Ramos (cell line): ENCODE data around the gene SALL4.
"Not testable (repeated sequence)": the region's sequence is repeated elsewhere in the genome, so short reads cannot be mapped to it uniquely, and the experiment has no call there.

ENCODE experiments used
- in situ Hi-C: fragments of 300-500 bp; cut with MboI; formaldehyde crosslinking; loops from one replicate; pipeline ENCODE4 v1.14.3; 2022; ENCODE audit warnings: low sequenced_read_pairs; ENCODE audit not compliant: unreplicated experiment

Gene SALL4

GRCh38 chr20:51803148-51803854 lies 980 bp upstream of the SALL4 start:
- in situ Hi-C loops: no loop called here

GRCh38 chr20:51801823-51802123 lies 548 bp downstream of the SALL4 start:
- in situ Hi-C loops: no loop called here

DNA sequence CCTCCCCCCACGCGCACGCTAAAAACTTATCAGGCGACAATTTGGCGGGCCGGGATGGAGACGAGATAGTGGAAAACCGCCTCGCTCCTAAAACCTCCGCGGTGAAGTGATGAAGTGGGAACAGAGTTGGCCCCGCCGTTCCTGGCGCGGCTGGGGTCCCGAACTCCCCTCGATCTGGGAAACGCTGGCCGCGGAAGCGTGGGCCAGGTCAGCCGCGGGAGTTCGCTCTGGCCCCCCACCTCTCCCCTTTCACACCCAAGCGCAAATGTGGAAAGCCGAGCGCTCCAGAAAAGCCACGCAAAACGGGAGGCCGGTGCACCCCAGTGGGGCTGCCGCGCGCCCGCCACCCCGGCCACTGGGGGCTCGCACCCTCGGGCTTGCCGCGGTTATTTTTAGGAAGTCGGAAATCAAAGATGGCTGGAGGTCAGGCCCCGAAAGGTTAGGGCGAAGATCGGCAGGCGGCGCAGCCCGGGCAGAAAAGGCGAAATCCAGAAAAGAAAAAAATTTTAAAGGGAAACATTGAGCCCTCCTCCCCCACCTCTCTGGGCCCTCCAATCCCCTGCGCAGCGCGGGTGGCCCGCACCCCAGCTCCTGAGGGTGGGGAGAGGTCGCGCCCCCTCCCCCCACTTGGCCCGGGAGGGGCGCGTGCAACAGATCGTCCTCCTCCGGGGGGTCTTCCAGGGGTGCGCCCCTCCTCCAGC lies 1.0 kb downstream of the SALL4 start:
- in situ Hi-C loops: no loop called here

DNA sequence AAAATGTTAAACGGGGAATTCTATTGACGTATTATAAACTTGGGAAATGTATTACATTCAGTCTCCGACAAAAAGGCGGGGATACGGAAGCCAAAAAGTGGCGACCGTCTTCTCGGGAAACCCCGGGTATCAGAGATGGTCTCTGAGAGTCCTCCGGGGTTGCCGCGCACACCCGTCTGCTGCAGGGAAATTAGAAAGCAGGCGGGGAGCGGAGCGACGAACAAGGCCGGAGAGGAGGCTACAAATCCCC lies 1.5 kb downstream of the SALL4 start:
- in situ Hi-C loops: no loop called here

DNA sequence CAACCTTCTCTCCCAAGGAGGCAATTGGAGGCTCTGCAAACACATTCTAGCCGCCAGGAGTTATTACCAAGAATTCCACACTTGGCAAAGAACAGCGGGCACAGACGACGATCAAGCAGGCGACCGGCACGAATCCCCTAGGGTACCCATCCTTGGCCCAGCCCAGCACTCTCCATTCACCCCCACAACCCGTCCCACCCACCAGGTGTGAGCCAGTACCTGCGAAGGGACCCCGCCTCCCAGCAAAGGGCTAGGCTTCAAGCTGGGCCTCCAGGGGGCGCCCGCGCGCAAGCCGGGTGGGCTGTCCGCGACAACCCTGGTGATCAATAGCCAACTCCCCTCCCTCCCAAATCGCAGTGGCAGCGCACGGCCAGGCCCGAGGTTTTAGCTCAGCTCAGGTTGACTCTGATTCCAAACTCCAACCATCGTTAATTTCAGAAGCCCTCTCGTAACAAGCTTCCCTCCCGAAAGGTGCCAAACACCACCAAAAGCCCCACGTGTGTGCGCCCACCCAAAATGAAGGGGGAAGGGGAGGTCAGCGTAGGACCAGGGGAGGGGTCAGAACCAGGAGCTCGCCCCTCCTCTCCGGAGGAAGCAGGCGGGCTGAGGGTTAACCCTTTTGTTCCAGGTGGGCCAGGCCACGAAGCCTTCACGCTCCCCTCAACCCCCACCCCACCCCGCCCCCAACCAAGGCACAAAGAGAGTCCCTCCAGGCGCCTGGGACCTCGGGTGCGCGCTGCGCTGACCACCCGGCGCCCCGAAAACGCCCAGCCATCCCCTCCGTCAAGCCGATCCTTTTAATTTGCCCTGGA lies 2.1 kb downstream of the SALL4 start:
- in situ Hi-C loops: no loop called here

- in situ Hi-C loops: no loop called here
Observed at GRCh38 chr20:51799401-51799860, 2.9 kb downstream of the SALL4 start.

- in situ Hi-C loops: no loop called here
Observed at GRCh38 chr20:51797357-51798025, 4.8 kb downstream of the SALL4 start.

DNA sequence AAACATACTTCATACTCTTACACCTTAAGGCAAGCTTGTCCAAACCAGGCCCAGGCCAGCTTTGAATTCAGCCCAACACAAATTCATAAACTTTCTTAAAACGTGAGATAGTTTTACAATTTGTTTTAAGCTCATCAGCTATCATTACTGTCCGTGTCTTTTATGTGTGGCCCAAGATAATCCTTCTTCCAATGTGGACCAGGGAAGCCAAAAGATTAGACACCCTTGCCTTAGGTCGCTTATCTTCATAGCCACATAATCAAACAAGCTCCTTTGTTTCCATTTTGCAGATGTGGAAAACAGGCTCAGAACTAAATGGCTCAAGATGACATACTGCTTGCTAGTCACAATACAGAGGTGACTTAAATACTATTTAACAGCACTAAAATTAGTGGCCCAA lies 6.0 kb downstream of the SALL4 start:
- in situ Hi-C loops: no loop called here

GRCh38 chr20:51792960-51793359 lies 9.4 kb downstream of the SALL4 start:
- in situ Hi-C loops: no loop called here

DNA sequence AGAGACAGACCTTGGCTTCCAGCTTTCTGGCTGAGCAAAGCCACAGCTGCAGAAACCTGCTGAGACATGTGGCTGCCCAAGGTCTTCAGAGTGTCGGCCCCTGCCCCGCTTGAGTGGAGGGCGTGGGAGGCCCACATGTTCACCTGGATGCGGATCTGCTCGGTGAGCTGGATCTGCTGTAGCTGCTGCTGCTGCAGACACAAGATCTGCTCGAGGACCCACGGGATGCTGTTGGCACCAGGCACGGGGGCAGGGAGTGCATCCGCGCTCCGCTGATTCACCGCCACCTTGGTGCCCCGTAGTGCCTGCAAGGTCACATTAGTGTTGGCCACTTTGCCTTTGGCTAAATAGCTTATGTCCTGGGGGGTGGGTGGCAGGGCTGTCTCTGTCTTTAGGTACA lies 10.7 kb downstream of the SALL4 start:
- in situ Hi-C loops: no loop called here

GRCh38 chr20:51790256-51790655 lies 12.1 kb downstream of the SALL4 start:
- in situ Hi-C loops: no loop called here

DNA sequence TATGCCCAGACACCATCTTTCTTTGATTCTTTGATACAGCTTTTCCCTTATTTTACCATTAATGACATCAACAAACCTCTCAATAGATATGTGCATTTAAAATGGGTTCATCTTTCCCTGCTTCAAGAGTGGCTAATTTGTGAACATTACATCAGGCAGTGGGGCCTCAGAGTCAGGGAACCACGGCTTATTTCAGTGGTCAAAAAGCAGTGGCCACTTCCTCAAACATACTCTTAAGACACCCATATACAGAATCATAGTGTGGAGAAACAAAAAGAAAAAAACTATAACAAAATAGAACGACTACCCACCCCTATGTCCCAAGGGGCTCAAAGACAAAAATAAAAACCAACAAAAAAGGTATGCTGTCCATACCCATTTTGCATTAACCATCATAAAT lies 12.9 kb downstream of the SALL4 start:
- in situ Hi-C loops: no loop called here

DNA sequence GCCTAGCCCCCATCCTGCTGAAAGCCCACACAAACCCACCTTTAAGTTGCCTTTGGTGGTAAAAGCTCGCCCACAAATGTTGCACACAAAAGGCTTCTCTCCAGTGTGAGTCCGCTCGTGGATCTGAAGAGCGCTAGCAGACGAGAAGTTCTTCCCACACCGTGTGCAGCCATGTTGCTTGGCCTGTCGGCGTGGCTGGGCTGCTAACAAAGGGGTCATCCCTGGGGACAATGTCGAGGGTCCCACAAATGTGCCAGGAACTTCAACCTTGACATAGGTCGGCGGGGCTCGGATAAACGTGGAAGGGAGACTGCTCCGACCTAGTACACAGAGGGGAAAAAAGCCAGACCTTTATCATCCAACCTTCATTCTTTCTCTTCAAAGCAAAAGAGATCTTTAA lies 13.5 kb downstream of the SALL4 start:
- in situ Hi-C loops: no loop called here

GRCh38 chr20:51784299-51784698 lies 18.0 kb downstream of the SALL4 start:
- in situ Hi-C loops: no loop called here

DNA sequence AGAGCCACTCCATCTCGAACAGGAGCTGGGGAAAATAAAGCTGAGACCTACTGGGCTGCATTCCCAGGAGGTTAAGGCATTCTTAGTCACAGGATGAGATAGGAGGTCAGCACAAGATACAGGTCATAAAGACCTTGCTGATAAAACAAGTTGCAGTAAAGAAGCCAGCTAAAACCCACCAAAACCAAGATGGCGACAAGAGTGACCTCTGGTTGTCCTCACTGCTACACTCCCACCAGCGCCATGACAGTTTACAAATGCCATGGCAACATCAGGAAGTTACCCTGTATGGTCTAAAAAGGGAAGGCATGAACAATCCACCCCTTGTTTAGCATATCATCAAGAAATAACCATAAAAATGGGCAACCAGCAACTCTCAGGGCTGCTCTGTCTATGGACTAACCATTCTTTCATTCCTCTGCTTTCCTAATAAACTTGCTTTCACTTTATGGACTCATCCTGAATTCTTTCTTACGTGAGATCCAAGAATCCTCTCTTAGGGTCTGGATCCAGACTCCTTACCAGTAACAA lies 24.0 kb downstream of the SALL4 start:
- in situ Hi-C loops: not testable (repeated sequence)

DNA sequence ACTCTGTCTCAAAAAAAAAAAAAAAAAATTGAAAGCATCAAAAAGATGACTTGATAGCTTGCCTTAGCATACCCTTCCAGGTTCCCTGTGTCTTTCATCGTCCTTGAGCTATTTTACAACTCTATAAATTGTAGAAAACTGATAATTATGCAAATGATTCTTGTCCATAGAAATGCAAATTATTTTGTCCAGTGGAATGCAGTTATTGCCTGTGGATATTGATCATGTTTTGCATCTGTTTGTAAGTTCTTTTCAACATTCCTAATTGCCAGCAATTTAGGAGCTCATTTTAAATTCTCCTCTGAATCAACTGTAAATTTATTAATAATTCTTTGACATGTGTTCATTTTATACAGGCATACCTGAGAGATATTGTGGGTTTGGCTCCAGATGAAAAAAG lies 27.1 kb downstream of the SALL4 start:
- in situ Hi-C loops: no loop called here

DNA sequence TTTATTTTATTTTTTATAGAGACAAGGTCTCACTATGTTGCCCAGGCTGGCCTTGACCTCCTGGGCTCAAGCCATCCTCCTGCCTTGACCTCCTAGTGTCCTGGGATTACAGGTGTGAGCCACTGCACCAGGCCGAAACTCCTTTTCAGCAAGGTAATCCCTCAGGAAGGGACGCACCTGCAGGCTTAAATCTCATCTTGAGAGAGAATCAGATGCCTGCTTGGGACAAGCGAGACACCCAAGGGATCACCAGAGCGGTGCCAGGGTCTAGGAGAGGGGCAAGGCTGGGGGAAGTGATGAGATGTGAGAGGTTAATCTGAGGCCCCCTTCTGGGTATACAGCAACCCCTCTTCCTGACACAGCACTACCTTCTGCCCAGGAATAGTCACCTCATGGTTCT lies 30.1 kb downstream of the SALL4 start:
- in situ Hi-C loops: no loop called here

GRCh38 chr20:51769976-51770615 lies 32.2 kb downstream of the SALL4 start:
- in situ Hi-C loops: no loop called here

- in situ Hi-C loops: no loop called here
Observed at GRCh38 chr20:51768759-51769517, 33.4 kb downstream of the SALL4 start.
